Activated CD4-positive, alpha-beta T cell treated with anti-CD3 and anti-CD28 coated beads, Interleukin-2, amount 10 ng/mL, durations not matched to agents 24 days and 14 days (primary cell): ENCODE data around the gene AK2. TPM values are rescaled to one million over a fixed set of nuclear protein-coding genes. Genes with fewer than 3 reads are reported as not detected.
"Not testable (repeated sequence)": the region's sequence is repeated elsewhere in the genome, so short reads cannot be mapped to it uniquely, and the experiment has no call there.

Experiments
- DNase-seq: peaks from one replicate; pipeline ENCODE4 v3.0.0; 2022
- H3K27ac Mint-ChIP-seq: one replicate; pipeline ENCODE4 v1.8.0; 2022; ENCODE audit warnings: mild to moderate bottlenecking, mixed read lengths
- H3K27me3 Mint-ChIP-seq: one replicate; pipeline ENCODE4 v1.8.0; 2022; ENCODE audit warnings: mixed read lengths
- H3K36me3 Mint-ChIP-seq: one replicate; pipeline ENCODE4 v1.8.0; 2022; ENCODE audit warnings: low read depth, mild to moderate bottlenecking, mixed read lengths
- H3K4me1 Mint-ChIP-seq: one replicate; pipeline ENCODE4 v1.8.0; 2021; ENCODE audit warnings: mixed read lengths
- H3K4me3 Mint-ChIP-seq: one replicate; pipeline ENCODE4 v1.8.0; 2022; ENCODE audit warnings: mild to moderate bottlenecking, moderate library complexity, mixed read lengths
- H3K9me3 Mint-ChIP-seq: one replicate; pipeline ENCODE4 v1.8.0; 2021; ENCODE audit warnings: mixed read lengths
- intact Hi-C: fragments of 100-400 bp; cut with micrococcal nuclease; formaldehyde crosslinking; loops from one replicate; pipeline ENCODE4 v1.15.1; 2023
- total RNA-seq: library from RNA; stranded (reverse); gene quantifications from 2 replicates; pipeline ENCODE4 v1.2.3, GENCODE V29; 2022

The AK2 gene
- total RNA-seq, 1 donor from 2014 or later: 424 TPM

- intact Hi-C loops: loop anchor here (2.0 kb wide), 1 partner anchor 15 kb away; no protein-coding TSS in a partner anchor
- no peak overlapping the region for H3K4me3 Mint-ChIP-seq
- peaks cover 66% of the 10 kb centered on the region for H3K36me3 Mint-ChIP-seq
Measured at GRCh38 chr1:33007190-33008050, 29.3 kb downstream of the AK2 start.

GRCh38 chr1:33005838-33006421, 30.8 kb downstream of the AK2 start:
- H3K27ac Mint-ChIP-seq: peak overlapping the region; percentile 70
- no peak for DNase-seq
- no peaks in the 10 kb centered on the region for H3K27me3 Mint-ChIP-seq
- peaks cover 32% of the 10 kb centered on the region for H3K4me1 Mint-ChIP-seq
- H3K4me3 Mint-ChIP-seq: no peak overlapping the region
- H3K36me3 Mint-ChIP-seq: peaks cover 53% of the 10 kb centered on the region
- no peaks in the 10 kb centered on the region for H3K9me3 Mint-ChIP-seq
- intact Hi-C loops: loop anchor here (2.0 kb wide), 1 partner anchor 13 kb away; no protein-coding TSS in a partner anchor

More at GRCh38 chr1:33007190-33008050, 29.3 kb downstream of the AK2 start:
- peak; percentile 72 for DNase-seq
- peak overlapping the region; percentile 31 for H3K27ac Mint-ChIP-seq
- peaks cover 30% of the 10 kb centered on the region for H3K4me1 Mint-ChIP-seq
- no peaks in the 10 kb centered on the region for H3K9me3 Mint-ChIP-seq
- H3K27me3 Mint-ChIP-seq: no peaks in the 10 kb centered on the region

GRCh38 chr1:33005117-33005837, 31.4 kb downstream of the AK2 start:
- Mint-ChIP-seq H3K36me3 (peaks cover 55% of the 10 kb centered on the region), H3K27ac (peak overlapping the region; percentile 7), H3K9me3 (no peaks in the 10 kb centered on the region), H3K27me3 (no peaks in the 10 kb centered on the region), H3K4me1 (peaks cover 38% of the 10 kb centered on the region), H3K4me3 (no peak overlapping the region)
- intact Hi-C loops: no loop called here
- DNase-seq: no peak

DNA sequence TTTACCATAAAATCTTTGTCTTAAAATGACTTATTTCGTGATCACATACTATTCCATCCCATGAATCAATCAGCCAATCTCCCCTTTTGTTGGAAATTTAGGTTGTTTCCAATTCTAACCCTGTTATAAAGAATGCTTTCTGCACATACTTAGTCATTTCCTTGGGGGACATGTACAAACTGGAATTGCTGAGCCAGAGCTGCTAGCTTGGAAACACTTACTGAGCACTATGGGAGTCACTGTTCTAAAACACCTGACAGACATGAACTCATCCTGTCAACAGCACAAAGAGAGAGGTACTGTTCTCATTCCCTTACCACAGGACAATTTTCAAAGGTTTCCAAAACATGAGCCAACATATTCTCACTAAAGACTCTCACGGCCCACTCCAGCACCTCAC, 32.1 kb downstream of the AK2 start:
- H3K27ac Mint-ChIP-seq: peak overlapping the region; percentile 7
- intact Hi-C loops: loop anchor here (1.0 kb wide), 1 partner anchor 14 kb away; no protein-coding TSS in a partner anchor
- no peak overlapping the region for H3K4me3 Mint-ChIP-seq
- DNase-seq: no peak
- peaks cover 39% of the 10 kb centered on the region for H3K4me1 Mint-ChIP-seq
- no peaks in the 10 kb centered on the region for H3K27me3 Mint-ChIP-seq
- no peaks in the 10 kb centered on the region for H3K9me3 Mint-ChIP-seq
- H3K36me3 Mint-ChIP-seq: peaks cover 54% of the 10 kb centered on the region

DNA sequence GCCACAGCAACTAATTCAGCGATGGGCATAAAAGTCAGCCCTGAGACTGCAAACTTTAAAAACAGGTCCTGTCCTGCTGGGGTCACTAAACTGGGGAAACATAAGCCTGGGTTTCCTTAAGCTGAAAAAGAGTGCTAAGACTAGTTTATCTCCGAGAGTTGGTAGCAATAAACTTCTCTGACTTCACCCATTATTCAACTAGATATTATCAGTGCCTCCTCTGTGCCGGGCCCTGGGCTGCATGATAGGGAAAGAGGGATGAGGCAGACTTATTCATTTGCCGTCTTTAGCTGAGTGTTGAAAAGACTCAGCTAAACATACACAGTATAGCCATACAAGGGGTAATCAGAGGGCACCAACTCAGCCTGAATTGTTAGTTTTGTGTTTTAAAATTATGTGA, 33.0 kb downstream of the AK2 start:
- no peaks in the 10 kb centered on the region for H3K27me3 Mint-ChIP-seq
- peaks cover 46% of the 10 kb centered on the region for H3K36me3 Mint-ChIP-seq
- no peak overlapping the region for H3K27ac Mint-ChIP-seq
- no peak overlapping the region for H3K4me3 Mint-ChIP-seq
- intact Hi-C loops: loop anchor here (1.0 kb wide), 1 partner anchor 15 kb away; no protein-coding TSS in a partner anchor
- H3K9me3 Mint-ChIP-seq: no peaks in the 10 kb centered on the region
- DNase-seq: no peak
- peaks cover 39% of the 10 kb centered on the region for H3K4me1 Mint-ChIP-seq

GRCh38 chr1:33002006-33002405, 34.7 kb downstream of the AK2 start:
- no peaks in the 10 kb centered on the region for H3K27me3 Mint-ChIP-seq
- H3K4me3 Mint-ChIP-seq: no peak overlapping the region
- no peak for DNase-seq
- intact Hi-C loops: no loop called here
- H3K27ac Mint-ChIP-seq: no peak overlapping the region
- H3K36me3 Mint-ChIP-seq: peaks cover 39% of the 10 kb centered on the region
- H3K4me1 Mint-ChIP-seq: peaks cover 48% of the 10 kb centered on the region
- no peaks in the 10 kb centered on the region for H3K9me3 Mint-ChIP-seq

GRCh38 chr1:33001282-33001681, 35.4 kb downstream of the AK2 start:
- no peak overlapping the region for H3K4me3 Mint-ChIP-seq
- no peaks in the 10 kb centered on the region for H3K9me3 Mint-ChIP-seq
- peaks cover 51% of the 10 kb centered on the region for H3K4me1 Mint-ChIP-seq
- no peaks in the 10 kb centered on the region for H3K27me3 Mint-ChIP-seq
- DNase-seq: peak; percentile 63
- H3K27ac Mint-ChIP-seq: no peak overlapping the region
- peaks cover 35% of the 10 kb centered on the region for H3K36me3 Mint-ChIP-seq
- intact Hi-C loops: no loop called here

GRCh38 chr1:33000427-33001026, 36.2 kb downstream of the AK2 start:
- Mint-ChIP-seq H3K4me3 (no peak overlapping the region), H3K27ac (peak overlapping the region; percentile 23), H3K27me3 (no peaks in the 10 kb centered on the region), H3K36me3 (peaks cover 31% of the 10 kb centered on the region), H3K4me1 (peaks cover 46% of the 10 kb centered on the region), H3K9me3 (no peaks in the 10 kb centered on the region)
- DNase-seq: no peak
- intact Hi-C loops: no loop called here

GRCh38 chr1:32998997-32999396, 37.7 kb downstream of the AK2 start:
- no peak overlapping the region for H3K27ac Mint-ChIP-seq
- H3K36me3 Mint-ChIP-seq: peaks cover 22% of the 10 kb centered on the region
- peaks cover 41% of the 10 kb centered on the region for H3K4me1 Mint-ChIP-seq
- no peaks in the 10 kb centered on the region for H3K9me3 Mint-ChIP-seq
- DNase-seq: no peak
- H3K4me3 Mint-ChIP-seq: no peak overlapping the region
- intact Hi-C loops: no loop called here
- no peaks in the 10 kb centered on the region for H3K27me3 Mint-ChIP-seq

DNA sequence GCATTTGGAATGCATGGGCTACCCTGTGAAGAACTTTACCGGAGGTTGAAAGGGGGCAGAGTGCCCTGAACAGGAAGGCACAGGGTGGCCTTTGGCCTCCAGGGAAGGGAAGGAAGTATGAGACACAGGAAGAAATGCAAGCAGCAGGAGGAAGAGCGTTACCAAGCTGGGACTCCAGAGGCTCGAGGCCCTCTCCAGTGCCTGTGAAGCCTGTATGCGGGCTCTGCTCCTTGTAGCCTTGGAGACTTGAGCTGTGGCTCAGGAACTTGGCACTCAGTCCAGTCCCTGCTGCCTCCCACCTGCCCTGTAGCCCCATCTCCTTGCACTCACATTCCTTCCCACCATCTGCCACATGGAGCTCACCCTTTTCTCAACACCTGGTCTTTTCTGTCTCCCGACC, 38.6 kb downstream of the AK2 start:
- Mint-ChIP-seq H3K27ac (peak overlapping the region; percentile 81), H3K4me3 (peak overlapping the region; percentile 22), H3K36me3 (peaks cover 22% of the 10 kb centered on the region), H3K9me3 (no peaks in the 10 kb centered on the region), H3K27me3 (no peaks in the 10 kb centered on the region), H3K4me1 (peaks cover 46% of the 10 kb centered on the region)
- no peak for DNase-seq
- intact Hi-C loops: no loop called here

GRCh38 chr1:32997381-32997891, 39.2 kb downstream of the AK2 start:
- Mint-ChIP-seq H3K27me3 (no peaks in the 10 kb centered on the region), H3K9me3 (no peaks in the 10 kb centered on the region), H3K36me3 (peaks cover 16% of the 10 kb centered on the region), H3K4me1 (peaks cover 49% of the 10 kb centered on the region), H3K27ac (peak overlapping the region; percentile 81), H3K4me3 (no peak overlapping the region)
- DNase-seq: no peak
- intact Hi-C loops: no loop called here

GRCh38 chr1:32993324-32993636, 43.4 kb downstream of the AK2 start:
- Mint-ChIP-seq H3K4me1 (peaks cover 70% of the 10 kb centered on the region), H3K27ac (peak overlapping the region; percentile 82)
- H3K9me3 Mint-ChIP-seq, H3K27me3 Mint-ChIP-seq, H3K4me3 Mint-ChIP-seq, DNase-seq, H3K36me3 Mint-ChIP-seq: not testable (repeated sequence)
- intact Hi-C loops: loop anchor here (2.0 kb wide), 4 partner anchors 14 to 54 kb away; partner anchors contain the start of genes AK2 and RNF19B
